GM19468 (cell line): Measurements from ENCODE around the gene DNAJB8.

Experiments
- ATAC-seq: cut with Tn5 transposase; IDR thresholded peaks from one replicate; pipeline ENCODE4 v1.9.1; 2021; ENCODE audit warnings: mild to moderate bottlenecking, moderate library complexity, moderate number of reproducible peaks; ENCODE audit not compliant: unreplicated experiment; ENCODE audit errors: extremely low read depth

The DNAJB8 gene

DNA sequence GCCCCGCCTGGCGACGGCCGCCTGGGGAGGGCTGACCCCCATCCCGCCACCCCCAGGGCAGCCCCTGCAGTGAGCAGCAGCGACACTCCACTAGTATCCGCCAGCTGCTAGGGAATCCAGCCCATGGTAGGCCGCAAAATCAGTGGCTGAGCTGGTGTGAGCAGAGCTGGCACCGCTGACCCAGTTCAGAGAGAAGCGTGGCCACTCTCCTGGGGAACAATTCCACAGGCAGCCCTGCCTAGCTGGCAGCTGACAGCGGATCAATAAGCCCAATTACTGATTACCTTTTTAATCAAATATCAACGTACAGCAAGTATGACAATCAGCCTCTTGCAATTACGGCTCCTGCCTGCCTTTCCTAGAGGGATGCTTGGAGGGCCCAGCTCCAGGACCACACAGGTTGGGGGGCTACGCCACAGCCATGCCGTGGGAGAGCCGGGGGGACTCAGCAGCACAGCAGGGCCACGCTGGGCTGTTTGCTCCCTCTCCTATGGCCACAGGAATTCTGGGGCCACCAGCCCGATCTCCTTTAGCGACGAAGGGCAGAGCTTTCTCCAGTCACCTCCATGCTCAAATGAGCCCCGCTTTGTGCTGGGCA lies 13.9 kb downstream of the DNAJB8 start:
- no peak for ATAC-seq

DNA sequence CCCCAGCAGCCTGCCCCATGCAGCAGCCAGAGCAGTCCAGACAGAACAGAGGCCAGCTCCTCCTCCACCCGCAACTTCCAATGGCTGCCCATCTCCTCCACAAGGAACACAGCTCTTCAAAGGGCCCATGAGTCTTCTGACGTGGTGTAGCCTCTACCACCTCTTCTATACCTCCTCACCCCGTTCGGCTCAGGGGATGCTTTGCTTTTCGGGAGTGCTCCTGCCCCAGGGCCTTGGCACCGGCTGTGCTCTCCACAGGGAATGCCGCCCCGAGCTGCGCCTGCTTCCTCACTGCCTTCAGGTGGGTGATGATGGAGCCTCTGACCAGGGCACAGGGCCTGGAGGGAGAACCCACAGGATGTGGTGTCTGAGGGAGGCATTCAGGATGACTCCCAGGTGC lies 14.6 kb downstream of the DNAJB8 start:
- no peak for ATAC-seq

DNA sequence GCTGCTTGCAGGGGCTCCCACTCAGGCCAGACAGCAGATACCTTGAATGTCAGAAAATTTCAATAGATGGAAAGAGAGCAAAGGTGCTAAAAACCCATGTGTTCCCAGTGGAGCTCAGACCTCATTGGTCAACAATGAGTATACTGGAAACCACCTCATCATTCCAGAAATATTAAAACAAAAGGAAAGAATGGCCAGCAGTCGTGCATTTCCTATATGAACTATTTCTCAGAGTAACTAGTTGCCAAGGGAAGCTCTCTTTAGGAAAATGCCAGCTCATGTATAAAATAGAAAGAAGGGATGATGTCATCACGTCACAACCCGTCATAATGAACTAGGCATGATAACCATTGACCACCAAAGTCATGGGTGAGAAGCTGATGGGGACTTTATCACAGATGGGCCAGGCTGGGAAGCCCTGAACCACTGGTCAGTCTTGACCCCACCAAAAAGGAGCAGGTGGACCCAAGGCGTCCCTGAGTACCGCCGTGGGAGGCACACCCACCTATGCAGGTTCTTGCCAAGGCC lies 17.5 kb downstream of the DNAJB8 start:
- no peak for ATAC-seq

DNA sequence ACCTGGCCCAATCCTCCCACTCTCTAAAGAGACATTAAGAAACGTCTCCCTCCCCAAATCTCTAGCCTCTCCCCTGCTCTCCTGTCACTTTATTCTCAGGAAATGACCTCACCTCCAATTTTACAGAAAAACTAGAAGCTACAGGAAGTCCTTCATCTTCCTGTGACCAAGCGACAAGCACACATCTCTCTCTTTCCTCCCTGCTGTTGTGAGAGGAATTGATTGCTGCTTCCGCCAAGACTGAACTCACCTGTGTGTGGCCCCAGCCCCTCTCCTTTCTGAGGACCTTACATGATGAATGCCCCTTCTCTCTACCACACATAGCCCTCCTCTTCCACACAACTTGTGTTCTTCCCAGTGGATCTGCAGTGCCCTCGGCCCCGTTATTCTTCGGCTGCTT lies 18.2 kb downstream of the DNAJB8 start:
- no peak for ATAC-seq

DNA sequence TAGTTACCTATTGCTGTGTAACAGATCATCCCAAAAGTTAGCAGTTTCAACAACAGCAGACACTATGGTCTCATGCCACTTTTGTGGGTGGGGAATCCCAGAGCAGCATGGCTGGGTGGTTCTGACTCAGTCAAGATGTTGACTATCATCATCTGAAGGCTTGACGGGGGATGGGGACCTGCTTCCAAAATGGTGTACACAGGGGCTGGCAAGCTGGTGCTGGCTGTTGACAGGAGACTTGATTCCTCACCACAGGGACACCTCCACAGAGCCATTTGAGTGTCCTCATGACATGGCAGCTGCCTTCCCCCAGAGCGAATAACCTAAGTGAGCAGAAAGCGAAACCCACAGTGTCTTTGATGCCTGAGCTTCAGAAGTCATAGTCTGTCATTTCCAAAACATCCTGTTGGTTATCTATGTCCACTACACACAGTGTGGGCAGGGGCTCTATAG lies 19.1 kb downstream of the DNAJB8 start:
- ATAC-seq, result no peak

DNA sequence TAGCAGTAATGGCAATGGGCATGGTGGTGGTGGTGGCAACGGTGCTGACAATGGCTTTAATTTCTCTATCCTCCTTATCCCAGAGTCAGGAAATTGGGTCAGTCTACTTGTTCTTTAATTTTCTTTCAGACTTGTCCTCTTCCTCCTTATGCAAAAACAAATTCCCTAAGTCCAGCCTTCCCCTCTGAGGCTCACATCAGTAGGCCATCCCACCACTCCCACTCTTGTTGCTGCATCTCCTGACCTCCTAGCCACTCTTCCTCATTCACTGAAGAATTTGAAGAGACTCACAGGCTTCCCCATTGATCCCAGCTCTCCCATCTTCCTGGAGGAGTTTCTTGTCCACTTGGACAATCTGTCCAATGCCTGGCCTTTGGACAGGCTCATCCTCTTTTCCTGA lies 19.9 kb downstream of the DNAJB8 start:
- ATAC-seq, result no peak

DNA sequence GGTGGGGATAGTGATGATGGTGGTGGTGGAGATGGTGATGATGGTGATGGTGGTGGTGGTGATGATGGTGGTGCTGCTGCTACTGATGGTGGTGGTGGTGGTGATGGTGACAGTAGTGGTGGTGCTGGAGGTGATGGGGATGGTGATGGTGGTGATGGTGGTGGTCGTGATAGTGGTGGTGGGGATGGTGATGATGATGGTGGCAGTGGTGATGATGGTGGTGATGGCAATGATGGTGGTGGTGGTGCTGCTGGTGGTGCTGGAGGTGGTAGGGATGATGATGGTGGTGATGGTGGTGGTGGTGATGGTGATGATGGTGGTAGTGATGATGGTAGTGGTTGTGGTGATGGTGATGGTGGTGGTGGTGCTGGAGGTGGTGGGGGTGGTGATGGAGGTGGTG lies 21.3 kb downstream of the DNAJB8 start:
- ATAC-seq, result no peak

DNA sequence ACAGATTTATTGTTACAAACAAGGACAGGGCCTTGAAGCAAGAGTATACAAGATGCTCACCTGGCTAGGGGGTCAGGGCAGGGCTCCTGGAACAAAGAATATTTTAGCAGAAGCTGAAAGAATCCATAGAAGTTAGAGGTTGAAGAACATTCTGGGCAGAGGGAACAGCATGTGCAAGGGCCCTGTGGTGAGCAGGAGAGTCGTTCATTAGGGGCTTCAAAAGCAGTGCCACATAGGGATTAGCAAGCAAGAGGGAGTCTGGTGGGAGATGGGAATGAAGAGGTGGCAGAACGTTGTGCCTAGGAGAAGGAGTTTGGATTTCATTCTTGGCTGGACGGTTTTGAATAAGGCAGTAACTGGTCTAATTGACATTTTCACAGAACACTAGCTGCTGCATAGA lies 22.9 kb downstream of the DNAJB8 start:
- no peak for ATAC-seq

DNA sequence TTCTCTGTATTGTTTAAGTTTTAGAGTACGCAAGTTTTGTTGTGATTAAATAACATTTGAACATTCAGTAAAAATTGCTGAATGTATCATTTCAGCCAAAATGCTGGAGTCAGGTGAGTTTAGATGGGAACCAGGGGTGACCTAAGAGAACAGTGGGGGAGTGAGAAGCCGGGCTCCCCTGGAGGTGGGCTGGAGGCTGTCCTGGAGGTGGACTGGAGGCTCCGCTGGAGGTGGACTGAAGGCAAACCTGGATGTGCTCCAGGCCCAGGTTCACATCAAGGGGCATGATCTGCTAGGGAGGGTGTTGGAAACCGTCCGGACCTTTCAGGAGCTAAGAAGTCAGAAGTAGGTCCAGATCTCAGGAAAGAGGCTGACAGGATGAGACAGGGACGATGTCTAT lies 23.7 kb downstream of the DNAJB8 start:
- no peak for ATAC-seq

DNA sequence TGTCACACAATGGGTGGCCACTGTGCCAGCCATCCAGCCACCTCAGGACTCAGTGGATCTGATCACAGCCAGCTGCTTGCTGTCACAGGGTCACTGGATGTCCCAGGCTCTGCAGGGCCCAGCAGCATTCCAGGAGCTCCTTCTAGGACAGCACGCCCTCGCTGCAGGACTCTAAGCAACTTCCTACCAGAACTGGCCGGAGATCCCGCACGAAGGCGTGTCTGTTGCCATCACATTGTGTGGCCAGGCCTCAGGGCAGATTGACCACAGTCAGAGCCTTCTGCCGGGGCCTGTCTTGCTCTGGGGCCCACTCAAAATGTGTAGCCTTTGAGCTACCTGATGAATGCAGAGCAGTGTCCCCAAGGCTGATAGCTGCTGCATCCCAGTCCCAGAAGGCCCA lies 24.6 kb downstream of the DNAJB8 start:
- ATAC-seq, result no peak

DNA sequence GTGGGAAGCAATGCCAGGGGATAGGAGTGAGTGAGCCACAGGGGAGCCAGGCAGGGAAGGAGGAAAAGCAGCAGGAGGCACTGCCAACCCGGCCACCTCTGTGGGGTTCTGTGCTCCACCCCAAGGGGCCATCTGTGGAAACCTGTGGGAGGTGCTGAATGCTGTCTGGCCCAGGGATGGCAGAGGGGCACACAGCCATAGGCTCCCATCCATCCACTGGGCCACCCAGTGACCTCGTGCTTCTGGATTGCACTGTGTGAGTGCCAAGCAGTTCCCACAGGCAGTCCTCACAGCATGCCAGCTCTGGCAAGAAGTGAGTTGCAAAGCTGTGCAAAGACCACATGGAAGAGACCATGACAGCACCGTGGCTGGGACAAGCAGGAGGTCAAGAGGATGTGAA lies 27.5 kb downstream of the DNAJB8 start:
- ATAC-seq, result no peak

DNA sequence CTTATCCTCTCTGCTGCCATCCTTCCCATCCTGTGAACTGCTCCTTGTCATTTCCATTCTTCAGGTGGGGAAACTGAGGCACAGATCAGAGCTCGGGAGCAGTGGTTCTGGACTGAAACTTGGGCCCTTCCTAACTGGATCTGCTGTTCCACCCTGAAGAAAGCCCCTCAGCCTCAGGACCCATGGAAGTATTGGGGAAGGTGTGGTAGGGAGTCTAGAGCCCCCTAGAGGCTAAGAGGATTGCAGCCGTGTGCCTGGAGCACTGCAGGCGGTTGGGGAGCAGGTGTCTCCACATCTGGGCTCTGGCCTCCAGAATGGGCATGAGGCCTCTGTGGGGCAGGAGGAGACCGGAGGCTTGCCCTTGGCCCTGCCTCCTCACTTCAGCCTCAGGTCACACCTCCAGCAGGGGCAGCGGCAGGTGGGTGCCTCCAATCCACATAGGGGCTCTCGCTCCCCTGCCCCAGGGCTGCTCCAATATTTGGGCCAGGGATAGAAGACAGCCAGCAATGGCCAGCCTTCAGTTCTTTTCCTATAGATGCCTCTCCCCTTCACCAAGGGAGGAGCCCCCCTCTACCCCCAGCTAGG lies 28.1 kb downstream of the DNAJB8 start:
- ATAC-seq, result no peak

DNA sequence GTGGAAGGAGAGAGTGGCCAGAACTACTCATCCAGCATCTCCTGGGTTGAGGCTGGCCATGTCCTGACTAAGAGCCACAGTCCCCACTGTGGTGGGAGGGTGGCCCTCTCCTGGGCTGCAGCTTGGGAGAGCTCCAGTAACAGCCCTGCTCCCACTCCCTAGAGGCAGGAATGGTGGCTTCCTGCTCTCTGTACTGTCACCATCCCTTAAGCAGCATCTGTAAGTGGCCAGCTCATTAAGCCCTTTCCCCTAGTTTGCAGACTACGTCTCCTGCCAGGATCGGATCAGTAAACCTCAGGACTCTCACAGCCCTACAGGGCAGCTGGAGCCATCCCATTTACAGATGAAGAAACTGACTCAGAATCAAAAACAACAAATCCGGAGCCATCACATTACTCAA lies 30.5 kb downstream of the DNAJB8 start:
- ATAC-seq, result no peak

DNA sequence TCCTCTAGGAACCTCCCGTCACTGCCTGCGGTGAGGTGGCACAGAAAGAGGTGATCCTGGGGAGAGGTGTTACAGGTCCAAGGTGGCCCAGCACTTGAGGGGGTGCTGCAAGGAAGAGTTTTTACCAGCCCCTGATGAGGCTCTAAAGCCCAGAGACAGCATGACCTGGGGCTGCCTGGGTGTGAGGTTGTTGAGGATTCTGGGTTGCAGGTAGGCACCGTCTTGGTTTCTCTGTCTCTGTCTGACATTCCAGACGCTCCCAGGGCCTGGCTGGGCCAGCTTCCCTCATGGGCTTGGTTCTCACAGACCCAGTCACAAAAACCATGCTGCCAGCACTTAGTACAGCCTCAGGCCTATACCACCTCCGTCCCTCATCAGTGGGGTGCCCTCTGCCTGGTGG lies 31.1 kb downstream of the DNAJB8 start:
- no peak for ATAC-seq

DNA sequence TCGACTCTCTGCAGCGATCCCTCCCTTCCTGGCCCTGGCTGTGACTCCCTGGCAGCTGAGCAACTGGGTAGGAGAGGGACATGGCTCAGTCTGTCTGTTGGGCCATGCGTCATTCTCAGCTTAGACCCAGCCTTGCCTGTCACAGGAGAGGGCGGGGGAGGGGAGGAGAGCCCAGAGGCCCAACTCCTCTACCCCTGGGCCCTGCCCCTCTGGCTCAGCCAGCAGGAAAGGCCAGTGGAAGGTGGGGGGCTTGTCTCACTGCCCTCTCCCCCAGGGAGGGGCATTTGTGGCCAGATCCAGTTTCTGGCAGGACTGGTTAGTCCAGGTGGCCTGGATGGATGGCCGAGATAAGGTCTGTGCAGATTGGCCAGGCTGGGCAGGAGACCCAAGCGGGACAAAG lies 31.6 kb downstream of the DNAJB8 start:
- ATAC-seq, result no peak

DNA sequence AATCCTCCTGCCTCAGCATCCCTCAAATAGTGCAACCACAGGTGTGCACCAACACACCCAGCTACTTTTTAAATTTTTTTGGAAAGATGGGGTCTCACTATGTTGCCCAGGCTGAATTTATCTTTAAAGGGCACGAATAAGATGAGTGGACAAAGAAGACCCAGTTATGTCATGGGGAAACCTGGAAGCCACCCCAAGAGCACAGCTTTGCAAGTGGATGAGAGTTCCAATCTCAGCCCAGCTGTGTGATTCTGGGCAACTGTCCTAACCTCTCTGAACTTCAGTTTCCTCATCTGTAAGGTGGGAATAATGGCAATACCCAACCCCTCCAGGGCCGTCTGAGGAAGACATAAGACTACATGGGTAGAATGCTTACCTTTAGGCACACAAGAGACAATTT lies 32.2 kb downstream of the DNAJB8 start:
- no peak for ATAC-seq

DNA sequence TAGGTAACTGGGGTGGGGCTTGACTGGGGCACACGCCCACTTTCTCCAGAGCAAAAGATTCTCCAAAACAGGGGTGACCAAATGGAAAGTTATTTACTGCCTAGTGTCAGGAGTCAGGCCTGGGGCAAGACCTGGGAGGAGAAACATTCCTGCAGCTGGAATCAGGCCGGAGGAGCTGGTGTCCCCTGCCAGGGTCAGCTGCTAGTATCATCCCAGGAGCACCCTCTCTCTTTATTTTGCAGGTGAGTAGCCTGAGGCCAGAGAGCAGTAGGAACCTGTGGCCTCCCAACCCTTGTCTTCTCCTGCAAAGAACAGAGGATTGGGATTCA lies 32.9 kb downstream of the DNAJB8 start:
- ATAC-seq, result no peak

DNA sequence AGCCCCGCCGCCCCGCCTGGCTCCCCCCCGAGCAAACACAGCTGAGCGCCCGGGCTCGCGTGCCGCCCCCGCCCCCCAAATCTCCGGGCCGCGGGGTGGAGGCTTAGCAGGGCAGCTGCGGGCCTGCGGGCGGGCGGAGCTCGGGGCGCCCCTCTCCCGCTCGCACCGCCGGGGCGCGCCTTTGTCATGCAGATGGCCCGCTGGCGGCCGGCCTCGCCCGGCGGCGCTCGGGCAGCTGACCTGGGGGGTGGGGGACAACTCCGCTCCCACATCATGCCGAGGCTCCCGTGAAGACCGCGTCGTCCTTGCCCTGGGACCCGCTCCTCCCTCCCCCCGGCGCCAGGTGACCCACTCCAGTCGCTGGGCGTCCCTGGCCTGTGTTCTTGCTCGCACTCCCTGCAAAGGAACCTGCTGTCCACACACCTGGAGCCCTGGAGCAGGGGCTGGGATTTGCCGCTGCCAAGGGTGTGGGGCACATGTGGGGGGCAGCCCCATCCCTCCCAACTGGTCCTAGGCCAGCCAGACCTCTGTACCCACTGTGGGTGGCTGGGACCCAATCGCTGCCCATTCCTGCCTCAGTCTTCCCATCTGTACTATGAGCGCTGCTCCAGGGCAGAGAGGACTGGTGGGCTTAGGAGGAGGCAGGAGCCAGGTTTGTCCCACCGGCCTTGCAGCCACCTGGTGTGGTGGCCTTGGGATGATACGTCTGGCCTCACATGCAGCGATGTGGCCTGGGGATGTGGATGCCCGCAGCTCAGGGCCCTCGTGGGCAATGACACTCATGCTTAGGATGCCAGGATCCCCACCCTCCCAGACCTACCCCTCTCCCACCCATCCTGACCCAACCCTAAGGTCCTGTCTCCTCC lies 33.5 kb downstream of the DNAJB8 start:
- ATAC-seq, result no peak

DNA sequence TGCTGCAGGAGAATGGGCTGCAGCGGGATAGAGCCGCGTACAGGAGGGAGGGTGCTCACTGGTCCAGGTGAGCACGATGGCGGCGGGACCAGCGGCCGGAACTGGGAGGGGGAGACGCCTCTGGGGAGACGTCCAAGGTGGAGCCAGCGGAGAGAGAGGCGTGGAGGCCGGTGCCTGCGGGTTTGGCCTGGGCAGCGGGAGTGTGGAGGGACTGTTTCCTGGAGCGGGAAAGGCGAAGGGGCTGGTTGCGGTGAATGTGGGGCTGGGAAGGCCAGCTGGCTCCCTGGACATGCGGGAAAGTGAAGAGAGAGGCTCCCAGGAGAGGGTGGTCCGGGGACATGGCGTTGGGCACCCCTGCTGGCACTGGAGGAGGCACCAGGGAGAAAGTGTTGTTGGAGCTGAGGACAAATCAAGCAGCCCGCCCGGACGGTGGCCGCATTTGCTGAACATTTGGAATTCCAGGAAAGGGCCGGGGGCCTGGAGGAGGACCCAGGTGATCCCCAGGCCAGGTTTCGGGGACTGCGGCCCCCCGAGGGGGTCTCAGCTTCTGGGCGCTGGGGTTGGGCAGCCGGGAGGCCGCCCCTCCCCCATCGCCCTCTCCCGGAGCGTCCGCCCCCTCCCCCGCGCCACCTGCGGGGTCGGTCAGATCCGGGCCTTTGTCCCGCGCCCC lies 34.3 kb downstream of the DNAJB8 start:
- no peak for ATAC-seq

DNA sequence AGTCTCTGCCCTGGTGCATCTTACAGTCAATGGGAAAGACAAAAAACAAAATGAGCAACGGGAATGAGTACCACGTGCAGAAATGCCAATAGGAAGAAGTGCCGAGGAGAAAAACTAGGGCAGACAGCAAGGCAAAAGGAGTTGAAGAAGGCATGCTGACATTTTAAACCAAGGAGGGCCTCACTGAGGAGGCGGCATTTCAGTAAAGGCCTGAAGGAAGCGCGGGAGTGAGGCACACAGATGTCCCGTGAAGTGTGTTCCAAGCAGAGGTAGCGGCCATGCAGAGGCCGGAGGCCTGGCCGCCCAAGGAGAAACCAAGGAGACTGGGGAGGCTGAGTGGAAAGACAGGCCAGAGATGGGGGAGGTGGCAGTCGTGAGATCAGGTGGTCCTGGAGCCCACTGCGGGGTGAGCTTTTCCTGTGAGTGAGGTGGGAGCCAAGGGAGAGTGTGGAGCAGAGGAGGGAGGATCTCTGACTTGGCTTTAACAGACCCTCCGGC lies 34.8 kb downstream of the DNAJB8 start:
- ATAC-seq, result no peak

DNA sequence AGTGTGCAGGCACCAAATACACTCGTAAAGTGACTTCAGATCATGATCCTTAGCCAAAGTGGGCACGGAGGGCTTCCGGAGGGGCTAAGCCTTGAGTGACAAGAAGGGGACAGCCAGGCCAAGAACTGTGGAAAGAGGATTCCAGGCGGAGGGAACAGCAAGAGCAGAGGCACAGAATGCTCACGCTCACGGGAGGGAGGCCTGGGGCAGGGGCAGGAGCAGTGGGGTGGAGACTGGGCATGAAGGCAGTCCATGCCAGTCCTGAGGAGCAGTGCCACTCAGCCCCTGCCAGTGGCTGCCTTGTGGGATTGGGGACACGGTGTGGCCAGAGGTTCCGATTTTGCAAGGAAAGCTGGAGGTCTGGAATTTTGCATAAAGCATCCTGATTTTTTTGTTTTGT lies 36.0 kb downstream of the DNAJB8 start:
- no peak for ATAC-seq
